RWPE1 (cell line): Measurements from ENCODE around the gene TNC.

Experiments
- CTCF ChIA-PET: fragments of 350-600 bp; sonication (Branson Sonifier 250); formaldehyde crosslinking; extraction: SDS; loops from one replicate; lab custom pipeline; 2021; lab: Yijun Ruan, JAX
- POLR2A ChIA-PET: fragments of 400-600 bp; formaldehyde crosslinking; extraction: SDS; loops from one replicate; lab custom pipeline; 2020; ENCODE audit warnings: antibody characterized with exemption; ENCODE audit not compliant: low non-redundant PET; lab: Yijun Ruan, JAX
- DNase-seq: peaks from one replicate; pipeline ENCODE4 v3.0.0; 2012; ENCODE audit warnings: low spot score
- H3K27ac ChIP-seq: fragments of 450-650 bp; 2 replicates; pipeline ENCODE4 v1.5.1; 2017
- TF ChIP-seq, protein P1 (sequence below): fragments of 450-650 bp; conservative IDR thresholded peaks from 2 replicates; pipeline ENCODE4 v1.5.1; 2017; ENCODE audit warnings: low read depth, mild to moderate bottlenecking

TNC gene

GRCh38 chr9:114991861-114992260 is 126.1 kb downstream of the TNC start:
- no peak overlapping the region for H3K27ac ChIP-seq
- DNase-seq, result no peak
- TF ChIP-seq, protein P1, sequence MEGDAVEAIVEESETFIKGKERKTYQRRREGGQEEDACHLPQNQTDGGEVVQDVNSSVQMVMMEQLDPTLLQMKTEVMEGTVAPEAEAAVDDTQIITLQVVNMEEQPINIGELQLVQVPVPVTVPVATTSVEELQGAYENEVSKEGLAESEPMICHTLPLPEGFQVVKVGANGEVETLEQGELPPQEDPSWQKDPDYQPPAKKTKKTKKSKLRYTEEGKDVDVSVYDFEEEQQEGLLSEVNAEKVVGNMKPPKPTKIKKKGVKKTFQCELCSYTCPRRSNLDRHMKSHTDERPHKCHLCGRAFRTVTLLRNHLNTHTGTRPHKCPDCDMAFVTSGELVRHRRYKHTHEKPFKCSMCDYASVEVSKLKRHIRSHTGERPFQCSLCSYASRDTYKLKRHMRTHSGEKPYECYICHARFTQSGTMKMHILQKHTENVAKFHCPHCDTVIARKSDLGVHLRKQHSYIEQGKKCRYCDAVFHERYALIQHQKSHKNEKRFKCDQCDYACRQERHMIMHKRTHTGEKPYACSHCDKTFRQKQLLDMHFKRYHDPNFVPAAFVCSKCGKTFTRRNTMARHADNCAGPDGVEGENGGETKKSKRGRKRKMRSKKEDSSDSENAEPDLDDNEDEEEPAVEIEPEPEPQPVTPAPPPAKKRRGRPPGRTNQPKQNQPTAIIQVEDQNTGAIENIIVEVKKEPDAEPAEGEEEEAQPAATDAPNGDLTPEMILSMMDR, result no peak
- POLR2A ChIA-PET, result interaction anchor here (0.6 kb wide), 1 partner anchor 404 kb away, joined by 3 read pairs; the partner anchor contains the start of gene ATP6V1G1
- CTCF ChIA-PET, result interaction anchor here (0.6 kb wide), 1 partner anchor 1503 kb away, joined by 6 read pairs; no protein-coding TSS in a partner anchor

DNA sequence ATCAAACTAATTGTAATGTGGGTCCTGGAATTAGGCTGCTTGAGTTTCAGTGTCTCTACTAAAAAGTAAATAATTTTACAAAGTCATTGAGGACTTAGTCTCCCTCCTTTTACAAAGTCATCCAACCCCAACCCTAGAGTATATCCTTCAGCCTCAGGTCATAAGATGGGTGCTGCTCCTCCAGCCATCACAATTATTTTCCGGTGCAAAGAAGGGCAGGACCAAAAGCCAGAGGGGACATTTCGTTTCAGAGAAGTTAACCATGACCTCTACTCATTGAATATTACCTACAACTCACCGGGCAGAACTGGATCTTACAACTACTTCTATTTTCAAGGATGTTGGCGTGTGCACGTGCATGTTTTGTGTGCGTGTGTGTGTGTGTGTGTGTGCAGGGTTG is 127.1 kb downstream of the TNC start:
- TF ChIP-seq, protein P1, result no peak
- POLR2A ChIA-PET, result no interaction called here
- CTCF ChIA-PET, result no interaction called here
- no peak for DNase-seq
- H3K27ac ChIP-seq, result no peak overlapping the region

DNA sequence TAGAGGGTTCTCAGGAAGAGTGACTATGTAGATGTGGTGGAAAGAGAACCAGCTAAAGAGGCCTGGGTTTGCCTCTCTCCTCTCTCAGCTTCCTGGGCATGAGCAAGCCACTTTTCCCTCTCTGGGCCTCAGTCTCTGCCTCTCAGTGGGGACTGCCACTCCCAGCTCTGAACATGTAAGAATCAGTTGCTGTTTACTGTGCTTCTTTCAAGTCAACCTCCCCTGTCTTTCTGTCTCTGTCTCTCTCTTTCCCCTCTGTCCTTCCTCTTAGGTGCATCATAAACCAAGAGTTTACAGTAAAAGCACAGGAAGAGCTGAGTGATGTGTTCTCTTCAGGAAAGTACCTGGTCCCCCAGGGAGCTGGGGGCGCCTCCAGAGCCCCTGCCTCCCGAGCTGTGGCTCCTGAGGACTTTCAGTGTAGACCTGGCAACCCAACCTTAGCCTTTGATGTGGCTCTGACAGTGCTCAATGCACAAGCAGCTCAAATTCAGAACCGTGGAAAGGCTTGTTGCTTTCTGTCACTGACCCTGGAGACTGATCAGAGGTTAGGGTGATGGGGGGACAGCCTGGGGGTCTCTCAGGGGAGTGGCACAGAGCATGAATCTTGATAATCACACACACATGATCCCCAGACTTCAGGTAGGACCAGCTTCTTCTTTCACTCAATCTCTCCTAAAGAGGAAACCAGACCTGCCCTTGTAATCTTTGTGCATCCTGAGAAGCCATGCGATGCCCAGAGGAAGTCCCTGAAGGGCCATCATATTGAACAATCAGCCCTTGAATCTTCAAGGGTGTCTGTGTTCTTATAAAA is 128.2 kb downstream of the TNC start:
- ChIA-PET CTCF (interaction anchor here (1.4 kb wide), 1 partner anchor 9 kb away, joined by 3 read pairs; no protein-coding TSS in a partner anchor), POLR2A (no interaction called here)
- TF ChIP-seq, protein P1, result no peak
- DNase-seq, result no peak
- H3K27ac ChIP-seq, result no peak overlapping the region

DNA sequence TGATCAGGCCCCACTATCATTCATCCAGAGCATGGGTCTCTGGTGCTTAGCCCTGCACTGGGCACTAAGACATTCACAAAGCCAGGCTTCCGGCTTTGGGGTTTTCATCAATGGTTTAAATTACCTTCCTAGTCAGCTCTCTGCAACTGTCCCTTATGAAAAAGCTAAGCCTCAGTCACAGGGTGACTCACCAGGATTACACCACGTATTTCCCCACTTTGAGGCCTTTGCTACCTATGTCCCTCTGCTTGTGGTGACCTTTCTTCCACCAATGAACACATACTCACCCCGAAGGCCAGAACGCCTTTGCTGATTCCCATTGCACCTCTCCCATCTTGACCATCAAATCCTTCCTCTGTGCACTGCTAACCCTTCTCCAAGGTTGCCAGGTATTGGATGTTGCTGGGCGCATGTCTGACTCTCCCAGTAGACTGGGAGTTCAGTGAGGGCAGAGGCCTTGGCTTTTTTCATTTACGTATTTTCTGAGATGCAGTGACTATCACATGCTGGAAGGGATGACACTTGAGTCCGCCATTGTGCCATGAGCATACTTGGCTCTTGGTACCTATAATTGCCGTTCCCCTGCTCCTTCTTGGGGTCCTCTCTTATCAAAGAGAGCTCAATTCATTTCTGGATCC is 128.9 kb downstream of the TNC start:
- no peak overlapping the region for H3K27ac ChIP-seq
- POLR2A ChIA-PET, result no interaction called here
- DNase-seq, result peak; percentile 24
- TF ChIP-seq, protein P1, result no peak
- CTCF ChIA-PET, result interaction anchor here (1.4 kb wide), 1 partner anchor 8 kb away, joined by 3 read pairs; no protein-coding TSS in a partner anchor

DNA sequence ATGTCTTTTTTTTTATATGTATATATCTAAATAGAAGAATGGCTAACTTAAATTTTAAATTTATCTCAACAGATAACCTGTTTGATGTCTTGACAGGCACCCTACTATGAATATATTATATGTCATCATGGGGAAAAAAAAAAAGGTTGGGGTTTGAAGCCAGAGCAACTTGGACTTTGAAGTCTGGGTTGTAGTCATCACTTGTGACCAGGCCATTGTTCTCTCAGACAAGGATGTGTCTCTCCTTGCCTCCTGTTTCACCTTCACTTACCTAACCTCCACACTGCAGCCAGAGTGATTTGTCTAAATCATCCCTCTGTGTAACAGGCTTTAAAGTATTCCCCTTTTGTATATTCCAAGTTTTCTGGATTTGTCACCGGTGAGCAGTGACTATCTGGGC is 130.8 kb downstream of the TNC start:
- ChIA-PET CTCF (no interaction called here), POLR2A (no interaction called here)
- TF ChIP-seq, protein P1, result no peak
- DNase-seq, result no peak
- no peak overlapping the region for H3K27ac ChIP-seq

GRCh38 chr9:114985959-114986501 is 131.9 kb downstream of the TNC start:
- POLR2A ChIA-PET, result interaction anchor here (0.6 kb wide), 1 partner anchor 314 kb away, joined by 4 read pairs; no protein-coding TSS in a partner anchor
- H3K27ac ChIP-seq, result no peak overlapping the region
- TF ChIP-seq, protein P1, result no peak

More at GRCh38 chr9:114985959-114986501, 131.9 kb downstream of the TNC start:
- CTCF ChIA-PET, result interaction anchor here (0.7 kb wide), 1 partner anchor 499 kb away, joined by 3 read pairs; no protein-coding TSS in a partner anchor
- DNase-seq, result no peak
